OCI-LY3 (cell line): ENCODE measurements around the gene EPS8.

Experiments
- H2AFZ ChIP-seq: fragments of 200-600, 300-600 bp; shearing (Covaris generic); 2 replicates; pipeline ENCODE4 v1.6.0; 2014; ENCODE audit warnings: antibody characterized with exemption, low read depth, low read length
- H3K27ac ChIP-seq: fragments of 200-600, 300-600 bp; sonication (generic); 2 replicates; pipeline ENCODE4 v1.5.1; 2014; ENCODE audit warnings: mild to moderate bottlenecking, low read length, moderate library complexity, mixed read lengths
- H3K27me3 ChIP-seq: fragments of 200-600, 300-600 bp; sonication (generic); 2 replicates; pipeline ENCODE4 v1.6.1; 2014; ENCODE audit warnings: low read depth, low read length, mixed read lengths
- H3K36me3 ChIP-seq: fragments of 200-600, 300-600 bp; sonication (generic); replicated peaks from 2 replicates; pipeline ENCODE3; 2014; ENCODE audit warnings: low read depth, low read length, mixed read lengths
- H3K4me1 ChIP-seq: fragments of 300-600, 200-600 bp; sonication (generic); 2 replicates; pipeline ENCODE4 v1.6.1; 2014; ENCODE audit warnings: low read length, mixed read lengths
- H3K4me2 ChIP-seq: fragments of 200-600, 300-600 bp; sonication (generic); 2 replicates; pipeline ENCODE4 v1.6.1; 2014; ENCODE audit warnings: low read length, mixed read lengths
- H3K4me3 ChIP-seq: fragments of 300-600, 200-600 bp; sonication (generic); 2 replicates; pipeline ENCODE4 v1.5.1; 2014; ENCODE audit warnings: antibody characterized with exemption, mild to moderate bottlenecking, low read length, moderate library complexity
- H3K79me2 ChIP-seq: fragments of 300-600, 200-600 bp; shearing (Covaris generic); 2 replicates; pipeline ENCODE4 v1.6.1; 2014; ENCODE audit warnings: mild to moderate bottlenecking, low read length, mixed read lengths
- H3K9ac ChIP-seq: fragments of 300-600, 200-600 bp; shearing (Covaris generic); 2 replicates; pipeline ENCODE4 v1.6.0; 2014; ENCODE audit warnings: mild to moderate bottlenecking, low read length, moderate library complexity
- H3K9me3 ChIP-seq: fragments of 200-600, 300-600 bp; shearing (Covaris generic); 2 replicates; pipeline ENCODE4 v1.6.1; 2014; ENCODE audit warnings: low read length, mixed read lengths; ENCODE audit not compliant: insufficient read depth
- H4K20me1 ChIP-seq: fragments of 200-600, 300-600 bp; sonication (generic); 2 replicates; pipeline ENCODE4 v1.6.1; 2016; ENCODE audit warnings: low read length, mixed read lengths; ENCODE audit not compliant: insufficient read depth
- EZH2phosphoT487 ChIP-seq: fragments of 200-600 bp; shearing (Covaris generic); IDR thresholded peaks from 2 replicates; pipeline ENCODE4 v1.6.1; 2018; ENCODE audit warnings: antibody characterized with exemption, mixed run types, low read depth
- TF ChIP-seq, protein P1 (sequence below): fragments of 200-600, 300-600 bp; sonication (generic); IDR thresholded peaks from 2 replicates; pipeline ENCODE4 v1.5.1; 2014; ENCODE audit warnings: antibody characterized with exemption, low read length, low read depth

The EPS8 gene

DNA sequence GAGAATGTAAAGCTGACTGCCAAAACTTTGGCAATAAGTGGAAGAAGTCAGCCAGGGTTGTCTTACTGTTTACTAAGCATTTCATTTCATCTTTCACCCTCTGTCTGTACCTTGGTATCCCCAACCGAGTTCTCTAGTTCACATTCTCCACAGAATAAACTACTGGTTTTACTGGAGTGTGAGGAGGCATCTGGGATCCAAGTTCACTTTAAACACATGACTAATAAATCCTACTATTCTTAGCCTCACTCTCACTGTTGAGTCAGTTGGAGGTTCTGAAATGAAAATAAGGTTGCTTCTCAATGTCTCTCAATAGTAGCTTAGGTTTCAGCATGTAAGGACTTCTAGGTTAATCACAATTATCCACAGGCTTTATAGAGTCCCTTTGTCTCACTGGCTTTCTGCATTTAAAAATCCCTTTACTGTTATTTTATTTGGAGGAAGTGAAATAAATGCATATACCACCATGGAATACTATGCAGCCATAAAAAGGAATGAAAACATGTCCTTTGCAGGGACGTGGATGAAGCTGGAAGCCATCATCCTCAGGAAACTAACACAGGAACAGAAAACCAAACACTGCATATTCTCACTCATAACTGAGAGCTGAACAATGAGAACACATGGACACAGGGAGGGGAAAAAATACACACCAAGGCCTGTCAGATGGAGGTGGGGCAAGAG is 95.8 kb downstream of the EPS8 start:
- H3K79me2 ChIP-seq = no peaks in the 10 kb centered on the region
- H3K27ac ChIP-seq = no peak overlapping the region

DNA sequence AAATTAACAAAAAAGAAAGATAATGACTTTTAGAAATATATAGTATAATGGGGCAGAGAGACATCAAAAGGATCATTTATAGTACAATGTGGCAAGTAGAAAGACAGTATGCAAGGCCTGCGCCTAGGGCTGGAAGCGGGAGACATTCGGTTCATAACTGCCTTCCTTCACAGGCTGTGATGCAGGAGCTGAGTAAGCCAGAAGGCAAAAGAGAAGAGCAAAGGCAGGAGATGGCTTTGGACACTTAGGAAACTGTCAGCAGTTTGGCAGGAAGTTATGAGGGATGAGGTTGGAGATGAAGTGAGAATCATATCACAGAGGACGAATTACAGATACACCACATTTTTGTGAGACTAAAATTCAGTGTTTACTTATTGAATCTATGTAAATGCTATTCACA is 97.8 kb downstream of the EPS8 start:
- Histone ChIP-seq H2AFZ (no peak overlapping the region), H3K9ac (no peak overlapping the region), H4K20me1 (no peaks in the 10 kb centered on the region), H3K4me3 (no peak overlapping the region), H3K27ac (no peak overlapping the region), H3K36me3 (no peaks in the 10 kb centered on the region), H3K9me3 (no peaks in the 10 kb centered on the region), H3K79me2 (no peaks in the 10 kb centered on the region), H3K4me1 (peaks cover 31% of the 10 kb centered on the region), H3K4me2 (no peak overlapping the region), H3K27me3 (no peaks in the 10 kb centered on the region)
- TF ChIP-seq EZH2phosphoT487 = no peak
- TF ChIP-seq, protein P1, sequence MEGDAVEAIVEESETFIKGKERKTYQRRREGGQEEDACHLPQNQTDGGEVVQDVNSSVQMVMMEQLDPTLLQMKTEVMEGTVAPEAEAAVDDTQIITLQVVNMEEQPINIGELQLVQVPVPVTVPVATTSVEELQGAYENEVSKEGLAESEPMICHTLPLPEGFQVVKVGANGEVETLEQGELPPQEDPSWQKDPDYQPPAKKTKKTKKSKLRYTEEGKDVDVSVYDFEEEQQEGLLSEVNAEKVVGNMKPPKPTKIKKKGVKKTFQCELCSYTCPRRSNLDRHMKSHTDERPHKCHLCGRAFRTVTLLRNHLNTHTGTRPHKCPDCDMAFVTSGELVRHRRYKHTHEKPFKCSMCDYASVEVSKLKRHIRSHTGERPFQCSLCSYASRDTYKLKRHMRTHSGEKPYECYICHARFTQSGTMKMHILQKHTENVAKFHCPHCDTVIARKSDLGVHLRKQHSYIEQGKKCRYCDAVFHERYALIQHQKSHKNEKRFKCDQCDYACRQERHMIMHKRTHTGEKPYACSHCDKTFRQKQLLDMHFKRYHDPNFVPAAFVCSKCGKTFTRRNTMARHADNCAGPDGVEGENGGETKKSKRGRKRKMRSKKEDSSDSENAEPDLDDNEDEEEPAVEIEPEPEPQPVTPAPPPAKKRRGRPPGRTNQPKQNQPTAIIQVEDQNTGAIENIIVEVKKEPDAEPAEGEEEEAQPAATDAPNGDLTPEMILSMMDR = no peak

More for the DNA sequence above, 95.8 kb downstream of the EPS8 start:
- Histone ChIP-seq H3K27me3 (no peaks in the 10 kb centered on the region), H4K20me1 (no peaks in the 10 kb centered on the region), H3K9me3 (no peaks in the 10 kb centered on the region), H3K4me2 (no peak overlapping the region), H3K4me3 (no peak overlapping the region), H3K36me3 (no peaks in the 10 kb centered on the region), H2AFZ (no peak overlapping the region), H3K4me1 (peaks cover 23% of the 10 kb centered on the region), H3K9ac (no peak overlapping the region)
- no peak for TF ChIP-seq EZH2phosphoT487
- TF ChIP-seq, protein P1 = no peak

DNA sequence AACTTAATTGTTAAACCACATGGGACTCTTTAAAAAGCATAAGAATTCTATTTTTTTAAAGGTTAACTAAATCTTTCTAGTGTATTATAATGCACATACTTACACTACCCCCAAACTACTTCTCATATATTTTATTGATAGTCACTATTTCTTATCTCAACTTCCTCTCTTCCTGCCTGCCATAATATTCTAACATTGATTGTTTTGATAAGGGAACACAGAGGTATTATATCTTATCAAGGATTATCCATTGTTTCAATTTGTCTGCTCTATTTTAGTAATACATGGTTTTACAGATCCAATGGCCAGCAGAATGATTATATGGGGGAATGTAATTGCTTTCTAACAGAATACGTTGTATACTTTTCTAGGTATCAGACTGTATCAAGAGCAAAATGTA is 98.9 kb downstream of the EPS8 start:
- H4K20me1 ChIP-seq = no peaks in the 10 kb centered on the region
- H2AFZ ChIP-seq = no peak overlapping the region
- no peaks in the 10 kb centered on the region for H3K36me3 ChIP-seq
- no peaks in the 10 kb centered on the region for H3K27me3 ChIP-seq
- H3K27ac ChIP-seq = no peak overlapping the region
- no peaks in the 10 kb centered on the region for H3K79me2 ChIP-seq
- H3K9ac ChIP-seq = no peak overlapping the region
- no peak overlapping the region for H3K4me3 ChIP-seq
- H3K9me3 ChIP-seq = no peaks in the 10 kb centered on the region
- peaks cover 31% of the 10 kb centered on the region for H3K4me1 ChIP-seq
- TF ChIP-seq EZH2phosphoT487 = no peak
- TF ChIP-seq, protein P1 = no peak
- H3K4me2 ChIP-seq = no peak overlapping the region

DNA sequence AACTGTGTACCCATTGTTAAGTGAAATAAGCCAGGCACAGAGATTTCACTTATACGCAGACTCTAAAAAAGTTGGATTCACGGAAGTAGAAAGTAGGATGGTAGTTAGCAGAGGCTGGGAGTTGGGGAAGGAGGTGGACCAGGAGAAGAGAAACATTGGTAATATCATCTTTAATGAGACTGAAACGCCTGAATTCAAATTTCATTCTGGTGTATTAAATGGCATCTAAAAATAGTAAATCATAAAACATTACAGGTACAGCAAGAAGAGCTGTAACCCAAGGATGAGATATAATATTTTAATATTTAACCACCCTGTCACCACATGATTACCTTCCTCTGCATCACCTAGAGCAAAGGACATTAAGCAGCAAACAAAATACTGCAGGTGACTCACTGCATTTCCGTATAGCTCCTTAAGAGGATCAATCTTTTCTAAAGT is 99.4 kb downstream of the EPS8 start:
- TF ChIP-seq, protein P1 = no peak
- TF ChIP-seq EZH2phosphoT487 = no peak
- Histone ChIP-seq H3K9ac (no peak overlapping the region), H3K9me3 (no peaks in the 10 kb centered on the region), H3K4me2 (no peak overlapping the region), H2AFZ (no peak overlapping the region), H3K4me3 (no peak overlapping the region), H4K20me1 (no peaks in the 10 kb centered on the region), H3K36me3 (no peaks in the 10 kb centered on the region), H3K4me1 (peaks cover 31% of the 10 kb centered on the region), H3K27ac (no peak overlapping the region), H3K79me2 (no peaks in the 10 kb centered on the region), H3K27me3 (no peaks in the 10 kb centered on the region)
